C4-2B (cell line): ENCODE data around the gene ARHGEF4.

Experiments used
- CTCF ChIP-seq: fragments of 450-650 bp; conservative IDR thresholded peaks from 2 replicates; pipeline ENCODE4 v1.5.1; 2017; ENCODE audit warnings: mild to moderate bottlenecking
- ZFX ChIP-seq: fragments of 450-650 bp; IDR thresholded peaks from 2 replicates; pipeline ENCODE4 v1.6.1; 2017

DNA sequence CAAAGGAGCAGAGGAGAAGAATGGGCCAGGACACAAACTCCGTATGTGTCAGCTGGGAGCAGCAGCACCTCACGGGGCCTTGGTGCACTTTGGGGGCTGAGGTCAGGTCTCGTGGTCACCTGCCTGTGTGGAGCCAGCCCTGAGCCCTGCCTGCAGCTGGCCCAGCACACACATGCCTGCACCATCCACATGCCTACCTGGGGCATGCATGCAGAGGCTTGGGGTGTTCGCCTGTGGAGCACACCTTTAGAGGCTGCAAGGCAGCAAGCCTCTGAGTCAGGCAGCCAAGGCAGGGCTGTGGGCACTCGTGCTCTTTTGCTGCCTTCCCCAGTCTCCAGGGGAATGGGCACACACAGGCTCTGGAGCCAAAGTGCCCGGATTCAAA lies 36.0 kb downstream of the ARHGEF4 start:
- TF ChIP-seq ZFX (no peak), CTCF (no peak)
